ENCODE data around the gene KCTD13.

Gene KCTD13

DNA sequence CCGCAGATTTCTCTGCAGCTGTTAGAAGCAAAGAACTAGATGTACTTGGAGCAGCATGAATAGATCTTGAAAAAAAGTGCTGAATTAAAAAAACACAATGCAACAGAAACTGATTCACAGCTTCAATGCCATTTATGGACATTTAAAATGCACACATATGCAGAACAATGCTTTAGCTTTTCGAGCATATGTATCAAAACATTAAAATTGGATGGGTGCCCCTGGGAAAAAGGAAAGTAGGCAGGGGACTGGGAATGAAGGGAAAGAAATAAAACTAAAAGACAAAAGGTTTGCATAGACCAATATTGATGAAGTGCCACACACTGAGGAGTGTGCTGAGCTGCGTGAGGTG is 5.0 kb downstream of the KCTD13 start:
- no peak for DNase-seq
- H3K27ac ChIP-seq (ENCODE audit: low read length): no peak overlapping the region
- TF ChIP-seq, protein P1, sequence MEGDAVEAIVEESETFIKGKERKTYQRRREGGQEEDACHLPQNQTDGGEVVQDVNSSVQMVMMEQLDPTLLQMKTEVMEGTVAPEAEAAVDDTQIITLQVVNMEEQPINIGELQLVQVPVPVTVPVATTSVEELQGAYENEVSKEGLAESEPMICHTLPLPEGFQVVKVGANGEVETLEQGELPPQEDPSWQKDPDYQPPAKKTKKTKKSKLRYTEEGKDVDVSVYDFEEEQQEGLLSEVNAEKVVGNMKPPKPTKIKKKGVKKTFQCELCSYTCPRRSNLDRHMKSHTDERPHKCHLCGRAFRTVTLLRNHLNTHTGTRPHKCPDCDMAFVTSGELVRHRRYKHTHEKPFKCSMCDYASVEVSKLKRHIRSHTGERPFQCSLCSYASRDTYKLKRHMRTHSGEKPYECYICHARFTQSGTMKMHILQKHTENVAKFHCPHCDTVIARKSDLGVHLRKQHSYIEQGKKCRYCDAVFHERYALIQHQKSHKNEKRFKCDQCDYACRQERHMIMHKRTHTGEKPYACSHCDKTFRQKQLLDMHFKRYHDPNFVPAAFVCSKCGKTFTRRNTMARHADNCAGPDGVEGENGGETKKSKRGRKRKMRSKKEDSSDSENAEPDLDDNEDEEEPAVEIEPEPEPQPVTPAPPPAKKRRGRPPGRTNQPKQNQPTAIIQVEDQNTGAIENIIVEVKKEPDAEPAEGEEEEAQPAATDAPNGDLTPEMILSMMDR (IDR thresholded peaks at IDR 0.05; ENCODE audit: borderline replicate concordance, extremely low read depth, low read length, poor library complexity, severe bottlenecking): no peak
- no peak for TF ChIP-seq EZH2 (IDR thresholded peaks at IDR 0.05; ENCODE audit: borderline replicate concordance, low read depth, low read length, severe bottlenecking)
- no peak overlapping the region for H3K9ac ChIP-seq (ENCODE audit: low read depth, low read length)
- no peak for ATAC-seq (ENCODE audit: insufficient read depth, low read depth)
- no peaks in the 10 kb centered on the region for H3K9me3 ChIP-seq (ENCODE audit: insufficient read depth, low read length, severe bottlenecking)
- peaks cover 42% of the 10 kb centered on the region for H3K79me2 ChIP-seq (ENCODE audit: insufficient read depth, low read length)
- H3K4me2 ChIP-seq (ENCODE audit: insufficient read depth, low read length): no peak overlapping the region; the same call in 1 of the 2 replicates
- peaks cover 55% of the 10 kb centered on the region for H3K36me3 ChIP-seq (ENCODE audit: insufficient read depth, low read length)
- H3K4me3 ChIP-seq (ENCODE audit: low read depth in 1 of 2, low read length in 2 of 2): no peak overlapping the region
- H2AFZ ChIP-seq (ENCODE audit: low read depth, low read length): no peak overlapping the region
- H4K20me1 ChIP-seq (ENCODE audit: insufficient read depth, low read length): peaks cover 20% of the 10 kb centered on the region
- H3K4me1 ChIP-seq (ENCODE audit: insufficient read depth, low read length): peaks cover 19% of the 10 kb centered on the region
- no peaks in the 10 kb centered on the region for H3K27me3 ChIP-seq (ENCODE audit: insufficient read depth, low read length, poor library complexity)

GRCh38 chr16:29920288-29921033 is 5.6 kb downstream of the KCTD13 start:
- Histone ChIP-seq H3K4me3 (ENCODE audit: low read depth in 1 of 2, low read length in 2 of 2) (no peak overlapping the region), H3K4me2 (ENCODE audit: insufficient read depth, low read length) (no peak overlapping the region), H3K27ac (ENCODE audit: low read length) (no peak overlapping the region), H3K4me1 (ENCODE audit: insufficient read depth, low read length) (peaks cover 19% of the 10 kb centered on the region), H3K36me3 (ENCODE audit: insufficient read depth, low read length) (peaks cover 55% of the 10 kb centered on the region), H3K27me3 (ENCODE audit: insufficient read depth, low read length, poor library complexity) (no peaks in the 10 kb centered on the region), H3K9ac (ENCODE audit: low read depth, low read length) (no peak overlapping the region), H3K79me2 (ENCODE audit: insufficient read depth, low read length) (peaks cover 36% of the 10 kb centered on the region), H4K20me1 (ENCODE audit: insufficient read depth, low read length) (peaks cover 20% of the 10 kb centered on the region), H2AFZ (ENCODE audit: low read depth, low read length) (no peak overlapping the region), H3K9me3 (ENCODE audit: insufficient read depth, low read length, severe bottlenecking) (no peaks in the 10 kb centered on the region)
- DNase-seq: no peak
- ATAC-seq (ENCODE audit: insufficient read depth, low read depth): no peak
- TF ChIP-seq EZH2 (IDR thresholded peaks at IDR 0.05; ENCODE audit: borderline replicate concordance, low read depth, low read length, severe bottlenecking): no peak

- Histone ChIP-seq H3K9me3 (ENCODE audit: insufficient read depth, low read length, severe bottlenecking) (no peaks in the 10 kb centered on the region), H3K27me3 (ENCODE audit: insufficient read depth, low read length, poor library complexity) (no peaks in the 10 kb centered on the region), H4K20me1 (ENCODE audit: insufficient read depth, low read length) (peaks cover 11% of the 10 kb centered on the region; the same call in 1 of the 2 replicates), H3K4me2 (ENCODE audit: insufficient read depth, low read length) (no peak overlapping the region), H3K79me2 (ENCODE audit: insufficient read depth, low read length) (peaks cover 12% of the 10 kb centered on the region; the same call in 1 of the 2 replicates), H3K27ac (ENCODE audit: low read length) (no peak overlapping the region), H3K4me3 (ENCODE audit: low read depth in 1 of 2, low read length in 2 of 2) (no peak overlapping the region), H2AFZ (ENCODE audit: low read depth, low read length) (no peak overlapping the region), H3K4me1 (ENCODE audit: insufficient read depth, low read length) (no peaks in the 10 kb centered on the region), H3K9ac (ENCODE audit: low read depth, low read length) (no peak overlapping the region), H3K36me3 (ENCODE audit: insufficient read depth, low read length) (peaks cover 59% of the 10 kb centered on the region)
- DNase-seq (no peak), ATAC-seq (ENCODE audit: insufficient read depth, low read depth) (no peak)
- TF ChIP-seq EZH2 (IDR thresholded peaks at IDR 0.05; ENCODE audit: borderline replicate concordance, low read depth, low read length, severe bottlenecking): no peak
- TF ChIP-seq, protein P1 (IDR thresholded peaks at IDR 0.05; ENCODE audit: borderline replicate concordance, extremely low read depth, low read length, poor library complexity, severe bottlenecking): no peak
These were observed 9.0 kb downstream of the KCTD13 start for GRCh38 chr16:29916979-29917378.

- peaks cover 55% of the 10 kb centered on the region for H3K36me3 ChIP-seq (ENCODE audit: insufficient read depth, low read length)
- ATAC-seq (ENCODE audit: insufficient read depth, low read depth): no peak
- H3K79me2 ChIP-seq (ENCODE audit: insufficient read depth, low read length): peaks cover 5% of the 10 kb centered on the region; the same call in 1 of the 2 replicates
- no peak for DNase-seq
- H3K9me3 ChIP-seq (ENCODE audit: insufficient read depth, low read length, severe bottlenecking): no peaks in the 10 kb centered on the region
- H4K20me1 ChIP-seq (ENCODE audit: insufficient read depth, low read length): peaks cover 4% of the 10 kb centered on the region; the same call in 1 of the 2 replicates
- H3K4me1 ChIP-seq (ENCODE audit: insufficient read depth, low read length): no peaks in the 10 kb centered on the region
- H3K27me3 ChIP-seq (ENCODE audit: insufficient read depth, low read length, poor library complexity): no peaks in the 10 kb centered on the region
- H3K4me2 ChIP-seq (ENCODE audit: insufficient read depth, low read length): no peak overlapping the region
- H3K27ac ChIP-seq (ENCODE audit: low read length): no peak overlapping the region
- TF ChIP-seq, protein P1 (IDR thresholded peaks at IDR 0.05; ENCODE audit: borderline replicate concordance, extremely low read depth, low read length, poor library complexity, severe bottlenecking): no peak
- no peak overlapping the region for H2AFZ ChIP-seq (ENCODE audit: low read depth, low read length)
- H3K4me3 ChIP-seq (ENCODE audit: low read depth in 1 of 2, low read length in 2 of 2): no peak overlapping the region
- no peak overlapping the region for H3K9ac ChIP-seq (ENCODE audit: low read depth, low read length)
These were observed 10.3 kb downstream of the KCTD13 start for GRCh38 chr16:29915590-29916247.

All from DND-41 (cell line).